Upper lobe of right lung (tissue), 1 donor: ENCODE data around the gene DLGAP5. TPM values are rescaled to one million over a fixed set of nuclear protein-coding genes. Genes with fewer than 3 reads are reported as not detected.

Experiments used
- ATAC-seq: fragments of 200-7000 bp; cut with Tn5 transposase; one replicate; pipeline ENCODE4 v1.9.1; 2020; ENCODE audit warnings: mild to moderate bottlenecking, moderate library complexity
- DNase-seq: peaks from one replicate; pipeline ENCODE4 v3.0.0-alpha.2; 2020
- H3K27ac ChIP-seq: fragments of 200-600 bp; one replicate; pipeline ENCODE4 v1.8.0; 2022
- H3K27me3 ChIP-seq: fragments of 200-600 bp; one replicate; pipeline ENCODE4 v1.8.0; 2022; ENCODE audit warnings: mild to moderate bottlenecking
- H3K36me3 ChIP-seq: fragments of 200-600 bp; one replicate; pipeline ENCODE4 v1.8.0; 2022
- H3K4me1 ChIP-seq: fragments of 200-600 bp; one replicate; pipeline ENCODE4 v1.8.0; 2022
- H3K4me3 ChIP-seq: fragments of 200-600 bp; one replicate; pipeline ENCODE4 v1.8.0; 2022; ENCODE audit warnings: mild to moderate bottlenecking
- H3K9me3 ChIP-seq: fragments of 200-600 bp; one replicate; pipeline ENCODE4 v1.8.0; 2022
- CTCF ChIP-seq: fragments of 200-600 bp; IDR thresholded peaks from one replicate; pipeline ENCODE4 v1.8.0; 2022; ENCODE audit warnings: antibody characterized with exemption
- intact Hi-C: fragments of 100-400 bp; cut with DNase I; formaldehyde crosslinking; loops from one replicate; pipeline ENCODE4 v1.11.0; 2022
- total RNA-seq: library from RNA; stranded (reverse); fragmentation: NEBNext Ultra II Directional; extraction: Animal tissue kit (Norgen Biotek cat#: 25700); gene quantifications from one replicate; pipeline ENCODE4 v1.2.1, GENCODE V29; 2021
- donor health status: DM: no; HTN: yes; CAD: no; lungs with severe emphysema.

Gene DLGAP5
- total RNA-seq, 1 donor from 2014 or later: 0.52 TPM

GRCh38 chr14:55180006-55180405 lies 11.4 kb downstream of the DLGAP5 start:
- DNase-seq (no peak), ATAC-seq (no peak)
- Histone ChIP-seq H3K9me3 (no peaks in the 10 kb centered on the region), H3K27ac (no peak overlapping the region), H3K4me1 (no peaks in the 10 kb centered on the region), H3K27me3 (no peaks in the 10 kb centered on the region), H3K4me3 (no peak overlapping the region), H3K36me3 (no peaks in the 10 kb centered on the region)
- intact Hi-C loops: no loop called here
- TF ChIP-seq CTCF: no peak

DNA sequence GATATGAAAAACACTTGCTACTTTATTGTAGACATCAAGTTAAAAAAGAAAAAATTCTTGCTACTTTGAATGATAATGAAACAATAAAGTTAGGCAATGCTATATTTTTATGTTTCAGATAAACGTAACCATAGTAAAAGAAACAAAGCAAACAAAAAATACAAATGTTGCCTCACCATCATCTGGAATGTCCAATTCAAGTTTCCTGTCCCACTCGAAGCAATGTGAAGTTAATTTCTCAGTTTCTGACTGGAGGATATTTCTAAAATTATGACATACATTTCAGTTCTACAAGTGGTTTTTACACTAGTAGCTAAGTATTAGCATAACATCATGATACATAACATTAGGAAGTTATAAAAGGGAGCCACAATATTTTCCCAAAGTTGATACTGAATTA lies 20.9 kb downstream of the DLGAP5 start:
- intact Hi-C loops: no loop called here
- no peak overlapping the region for H3K4me3 ChIP-seq
- no peak for TF ChIP-seq CTCF
- ATAC-seq (no peak), DNase-seq (no peak)
- H3K9me3 ChIP-seq: no peaks in the 10 kb centered on the region
- H3K4me1 ChIP-seq: no peaks in the 10 kb centered on the region
- no peak overlapping the region for H3K27ac ChIP-seq
- no peaks in the 10 kb centered on the region for H3K36me3 ChIP-seq
- H3K27me3 ChIP-seq: no peaks in the 10 kb centered on the region

DNA sequence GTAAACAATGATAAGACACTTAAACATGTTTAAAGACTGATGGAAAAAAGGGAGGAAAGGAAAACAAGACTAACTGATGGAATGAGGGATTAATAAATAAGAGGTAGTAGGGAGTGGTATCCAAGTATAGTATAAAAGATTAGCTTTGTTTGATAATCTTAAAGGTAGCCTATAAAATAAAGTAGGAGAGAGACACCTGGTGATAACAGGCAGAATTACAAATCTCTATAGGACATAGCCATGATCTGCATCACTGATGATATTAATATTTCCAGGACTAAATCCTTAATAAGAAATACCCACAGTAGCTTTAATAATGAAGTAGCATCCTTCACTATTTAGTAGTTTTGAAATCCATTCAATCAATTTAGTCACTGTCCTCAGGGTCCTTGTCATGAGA lies 30.4 kb downstream of the DLGAP5 start:
- no peaks in the 10 kb centered on the region for H3K4me1 ChIP-seq
- TF ChIP-seq CTCF: peak; percentile 75
- ATAC-seq (peak; percentile 84), DNase-seq (no peak)
- no peak overlapping the region for H3K4me3 ChIP-seq
- H3K9me3 ChIP-seq: no peaks in the 10 kb centered on the region
- no peaks in the 10 kb centered on the region for H3K27me3 ChIP-seq
- H3K36me3 ChIP-seq: no peaks in the 10 kb centered on the region
- no peak overlapping the region for H3K27ac ChIP-seq
- intact Hi-C loops: loop anchor here (5.0 kb wide), 1 partner anchor 69 kb away; no protein-coding TSS in a partner anchor

DNA sequence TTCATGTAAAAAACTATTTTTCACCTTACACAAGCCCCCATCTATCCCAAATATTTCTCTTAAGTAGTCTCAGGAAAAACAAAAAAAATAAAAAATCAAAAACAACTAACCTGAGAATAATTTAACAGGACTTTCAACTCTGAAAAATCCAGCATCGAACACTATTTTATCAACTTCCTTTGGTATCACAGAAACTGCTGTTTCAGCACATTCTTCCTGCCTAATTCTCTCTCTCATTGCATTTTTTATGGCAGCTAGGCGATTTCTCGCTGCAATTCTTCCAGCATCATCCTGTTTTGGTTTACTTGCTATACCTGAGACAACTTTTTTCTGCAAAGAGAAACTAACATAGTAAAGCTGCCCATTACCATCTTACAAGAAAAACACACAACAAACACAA lies 33.0 kb downstream of the DLGAP5 start:
- no peaks in the 10 kb centered on the region for H3K36me3 ChIP-seq
- no peak for TF ChIP-seq CTCF
- H3K4me3 ChIP-seq: no peak overlapping the region
- no peak overlapping the region for H3K27ac ChIP-seq
- intact Hi-C loops: no loop called here
- H3K27me3 ChIP-seq: no peaks in the 10 kb centered on the region
- H3K9me3 ChIP-seq: no peaks in the 10 kb centered on the region
- no peaks in the 10 kb centered on the region for H3K4me1 ChIP-seq
- ATAC-seq (no peak), DNase-seq (no peak)

DNA sequence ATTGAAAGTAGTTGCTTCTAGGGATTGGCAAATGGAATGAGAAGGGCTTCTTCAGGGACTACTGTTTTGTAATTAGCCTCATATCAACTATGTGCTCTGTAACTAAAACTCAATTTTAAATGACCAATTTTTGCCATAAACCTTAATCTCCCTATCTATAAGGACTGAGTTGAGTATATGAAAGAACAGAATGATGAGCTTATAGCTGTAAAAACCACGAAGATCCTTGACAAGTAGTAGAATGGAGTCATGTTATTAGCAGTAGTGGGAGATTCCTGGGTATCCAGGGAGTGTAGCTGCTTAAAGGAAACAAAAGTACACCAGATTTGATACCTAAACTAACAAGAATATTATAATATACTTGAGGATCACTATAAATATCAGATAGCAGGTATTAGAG lies 34.3 kb downstream of the DLGAP5 start:
- H3K9me3 ChIP-seq: no peaks in the 10 kb centered on the region
- ATAC-seq (no peak), DNase-seq (no peak)
- no peak overlapping the region for H3K4me3 ChIP-seq
- no peaks in the 10 kb centered on the region for H3K4me1 ChIP-seq
- TF ChIP-seq CTCF: no peak
- H3K27ac ChIP-seq: no peak overlapping the region
- no peaks in the 10 kb centered on the region for H3K36me3 ChIP-seq
- H3K27me3 ChIP-seq: no peaks in the 10 kb centered on the region
- intact Hi-C loops: no loop called here

GRCh38 chr14:55153951-55154350 lies 37.4 kb downstream of the DLGAP5 start:
- Histone ChIP-seq H3K4me3 (no peak overlapping the region), H3K9me3 (no peaks in the 10 kb centered on the region), H3K4me1 (no peaks in the 10 kb centered on the region), H3K27ac (no peak overlapping the region), H3K27me3 (no peaks in the 10 kb centered on the region), H3K36me3 (no peaks in the 10 kb centered on the region)
- no peak for DNase-seq
- intact Hi-C loops: no loop called here
- no peak for TF ChIP-seq CTCF
- ATAC-seq: no peak
